Activated naive CD4-positive, alpha-beta T cell treated with anti-CD3 and anti-CD28 coated beads for 36 hours (primary cell): ENCODE results near the gene MRI1. TPM values are rescaled to one million over a fixed set of nuclear protein-coding genes. Genes with fewer than 3 reads are reported as not detected.
A peak's percentile ranks its signal among the peaks of the same experiment; 100 is the strongest.
"Not testable (repeated sequence)": the region's sequence is repeated elsewhere in the genome, so short reads cannot be mapped to it uniquely, and the experiment has no call there.

Experiments used
- CTCF ChIA-PET: fragments of 350-600 bp; sonication (Branson Sonifier 250); formaldehyde crosslinking; loops from one replicate; lab custom pipeline; 2021; ENCODE audit warnings: antibody characterized with exemption; lab: Charles Lee
- DNase-seq: peaks from one replicate; pipeline ENCODE4 v3.0.0-alpha.2; 2020
- H3K27ac Mint-ChIP-seq: one replicate; pipeline ENCODE4 v1.8.0; 2021; ENCODE audit warnings: mild to moderate bottlenecking, mixed read lengths
- H3K27me3 Mint-ChIP-seq: one replicate; pipeline ENCODE4 v1.8.0; 2021; ENCODE audit warnings: low read depth, mixed read lengths
- H3K36me3 Mint-ChIP-seq: one replicate; pipeline ENCODE4 v1.8.0; 2021; ENCODE audit warnings: low read depth, mixed read lengths
- H3K4me1 Mint-ChIP-seq: one replicate; pipeline ENCODE4 v1.8.0; 2021; ENCODE audit warnings: low read depth, mixed read lengths
- H3K4me3 Mint-ChIP-seq: one replicate; pipeline ENCODE4 v1.8.0; 2021; ENCODE audit warnings: mild to moderate bottlenecking, moderate library complexity, mixed read lengths
- H3K9me3 Mint-ChIP-seq: one replicate; pipeline ENCODE4 v1.8.0; 2021; ENCODE audit warnings: mixed read lengths
- intact Hi-C: fragments of 100-400 bp; cut with micrococcal nuclease; formaldehyde crosslinking; loops from one replicate; pipeline ENCODE4 v1.15.1; 2023
- total RNA-seq, 2 experiments: library from RNA; stranded (reverse); gene quantifications; one replicate each; pipeline ENCODE4 v1.2.3, GENCODE V29; 2021

The MRI1 gene
- total RNA-seq, 2 experiments from 2014 or later = 14.0 to 14.8 TPM

GRCh38 chr19:13782537-13782936 lies 18.2 kb downstream of the MRI1 start:
- Mint-ChIP-seq H3K9me3 (no peaks in the 10 kb centered on the region), H3K36me3 (peaks cover 10% of the 10 kb centered on the region), H3K27me3 (no peaks in the 10 kb centered on the region), H3K27ac (peak overlapping the region; percentile 8), H3K4me3 (no peak overlapping the region), H3K4me1 (peaks cover 43% of the 10 kb centered on the region)
- CTCF ChIA-PET = interaction anchor here (7.1 kb wide), 1 partner anchor 80 kb away, joined by 124 read pairs; no protein-coding TSS in a partner anchor
- intact Hi-C loops = no loop called here
- DNase-seq = no peak

GRCh38 chr19:13783565-13784500 lies 19.5 kb downstream of the MRI1 start:
- CTCF ChIA-PET = interaction anchor here (0.8 to 7.1 kb wide), 10 partner anchors 10 to 95 kb away, joined by 3 to 124 read pairs (median 4); partner anchors contain the start of gene C19orf53
- no peak for DNase-seq
- H3K4me3 Mint-ChIP-seq = no peak overlapping the region
- intact Hi-C loops = no loop called here
- no peaks in the 10 kb centered on the region for H3K9me3 Mint-ChIP-seq
- H3K27me3 Mint-ChIP-seq = no peaks in the 10 kb centered on the region
- peaks cover 6% of the 10 kb centered on the region for H3K36me3 Mint-ChIP-seq
- H3K27ac Mint-ChIP-seq = peak overlapping the region; percentile 10
- H3K4me1 Mint-ChIP-seq = peaks cover 52% of the 10 kb centered on the region

GRCh38 chr19:13784731-13785452 lies 20.6 kb downstream of the MRI1 start:
- no peaks in the 10 kb centered on the region for H3K9me3 Mint-ChIP-seq
- no peaks in the 10 kb centered on the region for H3K27me3 Mint-ChIP-seq

GRCh38 chr19:13788991-13789390 lies 24.7 kb downstream of the MRI1 start:
- DNase-seq = peak; percentile 35
- Mint-ChIP-seq H3K36me3 (no peaks in the 10 kb centered on the region), H3K4me1 (peaks cover 36% of the 10 kb centered on the region), H3K27me3 (no peaks in the 10 kb centered on the region), H3K4me3 (no peak overlapping the region), H3K9me3 (no peaks in the 10 kb centered on the region), H3K27ac (peak overlapping the region; percentile 59)
- intact Hi-C loops = loop anchor here (5.0 kb wide), 1 partner anchor 192 kb away; no protein-coding TSS in a partner anchor
- CTCF ChIA-PET = interaction anchor here (0.9 to 7.1 kb wide), 2 partner anchors 45 to 74 kb away, joined by 3 to 124 read pairs; no protein-coding TSS in a partner anchor

More at GRCh38 chr19:13784731-13785452, 20.6 kb downstream of the MRI1 start:
- H3K4me1 Mint-ChIP-seq = peaks cover 55% of the 10 kb centered on the region
- peak; percentile 87 for DNase-seq
- CTCF ChIA-PET = interaction anchor here (0.6 to 7.1 kb wide), 9 partner anchors 11 to 314 kb away, joined by 3 to 124 read pairs (median 5); partner anchors contain the start of gene C19orf53
- intact Hi-C loops = loop anchor here (1.0 to 5.0 kb wide), 3 partner anchors 62 to 188 kb away; no protein-coding TSS in a partner anchor
- peak overlapping the region; percentile 54 for H3K4me3 Mint-ChIP-seq
- no peaks in the 10 kb centered on the region for H3K36me3 Mint-ChIP-seq
- H3K27ac Mint-ChIP-seq = peak overlapping the region; percentile 59

- no peak overlapping the region for H3K4me3 Mint-ChIP-seq
- DNase-seq = no peak
- intact Hi-C loops = no loop called here
- peaks cover 30% of the 10 kb centered on the region for H3K4me1 Mint-ChIP-seq
- CTCF ChIA-PET = no interaction called here
- no peaks in the 10 kb centered on the region for H3K36me3 Mint-ChIP-seq
- H3K9me3 Mint-ChIP-seq = no peaks in the 10 kb centered on the region
- H3K27ac Mint-ChIP-seq = no peak overlapping the region
- no peaks in the 10 kb centered on the region for H3K27me3 Mint-ChIP-seq
Measured at GRCh38 chr19:13790354-13790753, 26.0 kb downstream of the MRI1 start.

- H3K4me1 Mint-ChIP-seq = peaks cover 37% of the 10 kb centered on the region
- H3K4me3 Mint-ChIP-seq, H3K27ac Mint-ChIP-seq, intact Hi-C loops, CTCF ChIA-PET, DNase-seq, H3K27me3 Mint-ChIP-seq, H3K9me3 Mint-ChIP-seq, H3K36me3 Mint-ChIP-seq: not testable (repeated sequence)
Measured at GRCh38 chr19:13793317-13793716, 29.0 kb downstream of the MRI1 start.

GRCh38 chr19:13794398-13794756 lies 30.1 kb downstream of the MRI1 start:
- Mint-ChIP-seq H3K9me3 (no peaks in the 10 kb centered on the region), H3K4me3 (peak overlapping the region; percentile 95), H3K4me1 (peaks cover 29% of the 10 kb centered on the region), H3K36me3 (no peaks in the 10 kb centered on the region), H3K27me3 (no peaks in the 10 kb centered on the region), H3K27ac (peak overlapping the region; percentile 86)
- no peak for DNase-seq
- CTCF ChIA-PET = no interaction called here
- intact Hi-C loops = loop anchor here (2.0 kb wide), 1 partner anchor 20 kb away; the partner anchor contains the start of gene C19orf53

- DNase-seq = peak; percentile 98
- Mint-ChIP-seq H3K27ac (peak within 1 kb of the TSS; percentile 86), H3K36me3 (no peaks in the 10 kb centered on the region), H3K4me3 (peak within 1 kb of the TSS; percentile 95), H3K27me3 (no peaks in the 10 kb centered on the region), H3K9me3 (no peaks in the 10 kb centered on the region), H3K4me1 (peaks cover 29% of the 10 kb centered on the region)
- intact Hi-C loops = loop anchor here (1.0 to 5.0 kb wide), 7 partner anchors 8 to 287 kb away; partner anchors contain the start of gene C19orf53
- CTCF ChIA-PET = interaction anchor here (0.6 to 1.0 kb wide), 2 partner anchors 67 to 171 kb away, joined by 3 to 8 read pairs; no protein-coding TSS in a partner anchor
Measured at GRCh38 chr19:13794757-13795589, 30.7 kb downstream of the MRI1 start, which contains the start of gene ZSWIM4. Gene ZSWIM4 (plus strand): TSS chr19:13795443. CDS start chr19:13795649, 206 bp downstream.

- Mint-ChIP-seq H3K27me3 (no peaks in the 10 kb centered on the region), H3K9me3 (no peaks in the 10 kb centered on the region), H3K4me1 (peaks cover 27% of the 10 kb centered on the region), H3K27ac (peak overlapping the region; percentile 54), H3K36me3 (no peaks in the 10 kb centered on the region), H3K4me3 (peak overlapping the region; percentile 76)
- intact Hi-C loops = loop anchor here (1.0 to 5.0 kb wide), 7 partner anchors 8 to 287 kb away; partner anchors contain the start of gene C19orf53
- CTCF ChIA-PET = interaction anchor here (0.6 to 2.3 kb wide), 4 partner anchors 42 to 172 kb away, joined by 3 to 10 read pairs (median 6); no protein-coding TSS in a partner anchor
- no peak for DNase-seq
Measured at GRCh38 chr19:13795595-13796300, 31.4 kb downstream of the MRI1 start.

- no peaks in the 10 kb centered on the region for H3K27me3 Mint-ChIP-seq
- no peaks in the 10 kb centered on the region for H3K9me3 Mint-ChIP-seq
- peaks cover 2% of the 10 kb centered on the region for H3K36me3 Mint-ChIP-seq
- peaks cover 27% of the 10 kb centered on the region for H3K4me1 Mint-ChIP-seq
- peak overlapping the region; percentile 54 for H3K27ac Mint-ChIP-seq
- intact Hi-C loops = loop anchor here (5.0 kb wide), 2 partner anchors 64 to 286 kb away; no protein-coding TSS in a partner anchor
- peak; percentile 46 for DNase-seq
- CTCF ChIA-PET = interaction anchor here (0.6 to 2.3 kb wide), 7 partner anchors 9 to 83 kb away, joined by 3 to 10 read pairs (median 3); no protein-coding TSS in a partner anchor
- peak overlapping the region; percentile 76 for H3K4me3 Mint-ChIP-seq
Measured at GRCh38 chr19:13796301-13797057, 32.2 kb downstream of the MRI1 start.
